Activated CD4-positive, alpha-beta memory T cell treated with anti-CD3 and anti-CD28 coated beads for 36 hours (primary cell): ENCODE data around the gene NUBP1. TPM values are rescaled to one million over a fixed set of nuclear protein-coding genes. Genes with fewer than 3 reads are reported as not detected.
A peak's percentile ranks its signal among the peaks of the same experiment; 100 is the strongest.

Source experiments
- CTCF ChIA-PET: fragments of 350-600 bp; sonication (Branson Sonifier 250); formaldehyde crosslinking; loops from one replicate; lab custom pipeline; 2021; ENCODE audit warnings: antibody characterized with exemption, inconsistent platforms; lab: Charles Lee
- POLR2A ChIA-PET: fragments of 350-600 bp; sonication (Branson Sonifier 250); formaldehyde crosslinking; loops from one replicate; lab custom pipeline; 2021; ENCODE audit warnings: antibody characterized with exemption; lab: Charles Lee
- DNase-seq: peaks from one replicate; pipeline ENCODE4 v3.0.0-alpha.2; 2020
- H3K27ac Mint-ChIP-seq: one replicate; pipeline ENCODE4 v1.8.0; 2021; ENCODE audit warnings: mixed read lengths
- H3K27me3 Mint-ChIP-seq: one replicate; pipeline ENCODE4 v1.8.0; 2021; ENCODE audit warnings: mixed read lengths
- H3K36me3 Mint-ChIP-seq: one replicate; pipeline ENCODE4 v1.8.0; 2021; ENCODE audit warnings: mixed read lengths
- H3K4me1 Mint-ChIP-seq: one replicate; pipeline ENCODE4 v1.8.0; 2021; ENCODE audit warnings: low read depth, mixed read lengths
- H3K4me3 Mint-ChIP-seq: one replicate; pipeline ENCODE4 v1.8.0; 2021; ENCODE audit warnings: mild to moderate bottlenecking, mixed read lengths
- H3K9me3 Mint-ChIP-seq: one replicate; pipeline ENCODE4 v1.8.0; 2021; ENCODE audit warnings: mixed read lengths
- intact Hi-C: fragments of 100-400 bp; cut with micrococcal nuclease; formaldehyde crosslinking; loops from one replicate; pipeline ENCODE4 v1.15.1; 2023
- total RNA-seq, 2 experiments: library from RNA; stranded (reverse); gene quantifications; one replicate each; pipeline ENCODE4 v1.2.3, GENCODE V29; 2021

NUBP1 gene
- total RNA-seq, 2 experiments from 2014 or later = 26.5 to 31.5 TPM

DNA sequence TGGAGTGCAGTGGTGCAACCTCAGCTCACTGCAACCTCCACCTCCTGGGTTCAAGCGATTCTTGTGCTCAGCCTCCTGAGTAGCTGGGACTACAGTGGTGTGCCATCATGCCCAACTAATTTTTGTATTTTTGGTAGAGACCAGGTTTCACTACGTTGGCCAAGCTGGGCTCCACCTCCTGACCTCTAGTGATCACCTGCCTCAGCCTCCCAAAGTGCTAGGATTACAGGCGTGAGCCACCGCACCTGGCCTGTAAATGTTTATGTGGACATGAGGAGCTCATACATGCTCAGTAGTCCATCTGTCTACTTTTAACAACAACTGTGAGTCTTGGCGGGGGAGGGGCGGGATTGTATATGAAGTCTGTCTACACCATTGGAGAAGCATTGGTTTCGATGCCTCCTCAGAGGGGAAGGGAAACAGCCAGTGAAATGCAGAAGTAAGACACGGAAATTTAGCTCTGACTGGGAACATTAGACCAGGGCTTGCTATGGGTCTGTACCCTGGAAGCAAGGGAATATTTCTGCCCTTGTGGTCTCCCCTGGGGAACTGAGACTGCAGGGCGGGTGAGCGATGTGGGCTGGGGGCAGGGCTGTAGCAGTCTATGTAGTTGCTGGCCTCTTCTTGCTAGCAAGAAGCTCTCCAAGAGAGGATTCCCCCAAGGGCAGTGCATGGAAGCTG lies 9.3 kb downstream of the NUBP1 start:
- Mint-ChIP-seq H3K4me3 (no peak overlapping the region), H3K36me3 (peaks cover 32% of the 10 kb centered on the region), H3K9me3 (no peaks in the 10 kb centered on the region), H3K27me3 (no peaks in the 10 kb centered on the region), H3K4me1 (peaks cover 30% of the 10 kb centered on the region), H3K27ac (no peak overlapping the region)
- CTCF ChIA-PET = interaction anchor here (0.8 to 2.4 kb wide), 2 partner anchors 9 to 166 kb away, joined by 5 to 16 read pairs; no protein-coding TSS in a partner anchor
- DNase-seq = no peak
- intact Hi-C loops = no loop called here
- POLR2A ChIA-PET = interaction anchor here (0.6 to 0.9 kb wide), 2 partner anchors 8 to 9 kb away, joined by 3 to 4 read pairs; no protein-coding TSS in a partner anchor

DNA sequence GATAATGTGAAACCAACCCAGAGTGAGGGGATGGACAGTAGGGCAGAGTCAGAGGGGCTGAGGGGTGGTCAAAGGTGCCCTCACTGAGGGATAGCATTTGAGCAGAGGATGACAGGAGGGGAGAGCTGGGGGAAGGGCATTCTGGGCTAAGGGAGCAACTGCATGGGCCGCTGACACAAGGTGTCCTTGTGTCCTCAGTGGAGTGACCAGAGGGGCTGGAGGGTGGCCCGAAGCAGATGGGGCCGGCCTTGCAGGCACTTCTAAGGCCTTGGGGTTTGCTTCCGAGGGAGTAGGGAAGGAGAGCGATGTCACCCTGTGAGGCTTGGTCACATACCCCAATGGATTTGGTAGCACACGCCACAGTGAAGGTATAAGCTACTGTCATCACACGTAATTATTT lies 10.0 kb downstream of the NUBP1 start:
- intact Hi-C loops = no loop called here
- Mint-ChIP-seq H3K4me1 (peaks cover 30% of the 10 kb centered on the region), H3K27ac (no peak overlapping the region), H3K4me3 (no peak overlapping the region), H3K36me3 (peaks cover 32% of the 10 kb centered on the region), H3K27me3 (no peaks in the 10 kb centered on the region), H3K9me3 (no peaks in the 10 kb centered on the region)
- POLR2A ChIA-PET = interaction anchor here (0.9 kb wide), 1 partner anchor 9 kb away, joined by 4 read pairs; no protein-coding TSS in a partner anchor
- CTCF ChIA-PET = interaction anchor here (0.6 to 1.4 kb wide), 3 partner anchors 44 to 166 kb away, joined by 3 to 7 read pairs (median 3); no protein-coding TSS in a partner anchor
- no peak for DNase-seq

GRCh38 chr16:10754941-10755340 lies 11.3 kb downstream of the NUBP1 start:
- Mint-ChIP-seq H3K4me3 (no peak overlapping the region), H3K27me3 (no peaks in the 10 kb centered on the region), H3K9me3 (no peaks in the 10 kb centered on the region), H3K4me1 (peaks cover 23% of the 10 kb centered on the region), H3K27ac (peak overlapping the region; percentile 51), H3K36me3 (peaks cover 35% of the 10 kb centered on the region)
- intact Hi-C loops = no loop called here
- ChIA-PET POLR2A (interaction anchor here (0.6 kb wide), 1 partner anchor 138 kb away, joined by 5 read pairs; no protein-coding TSS in a partner anchor), CTCF (interaction anchor here (1.2 to 1.6 kb wide), 3 partner anchors 114 to 240 kb away, joined by 3 to 7 read pairs (median 4); no protein-coding TSS in a partner anchor)
- DNase-seq = peak; percentile 18

DNA sequence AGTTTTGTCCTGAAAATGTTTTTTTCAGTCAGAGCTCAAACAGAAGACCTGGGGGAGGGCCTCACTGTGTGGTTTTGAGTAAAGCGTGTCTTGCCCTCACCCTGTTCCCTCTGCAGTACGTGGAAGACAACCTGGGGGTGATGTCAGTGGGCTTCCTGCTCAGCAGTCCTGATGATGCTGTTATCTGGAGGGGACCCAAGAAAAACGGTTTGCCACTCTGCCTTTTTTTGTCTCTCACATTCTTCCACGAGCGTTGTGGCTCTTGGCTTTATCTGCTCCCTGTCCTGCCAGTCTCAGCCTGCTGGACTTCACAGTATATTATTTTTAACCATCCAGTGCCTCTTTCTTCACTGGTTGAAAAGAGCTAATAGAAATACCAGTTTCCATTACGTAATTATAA lies 12.9 kb downstream of the NUBP1 start:
- H3K27me3 Mint-ChIP-seq = no peaks in the 10 kb centered on the region
- no peak for DNase-seq
- ChIA-PET POLR2A (no interaction called here), CTCF (interaction anchor here (0.6 kb wide), 1 partner anchor 20 kb away, joined by 3 read pairs; no protein-coding TSS in a partner anchor)
- H3K27ac Mint-ChIP-seq = no peak overlapping the region
- peaks cover 40% of the 10 kb centered on the region for H3K36me3 Mint-ChIP-seq
- H3K4me1 Mint-ChIP-seq = peaks cover 14% of the 10 kb centered on the region
- H3K4me3 Mint-ChIP-seq = no peak overlapping the region
- intact Hi-C loops = no loop called here
- no peaks in the 10 kb centered on the region for H3K9me3 Mint-ChIP-seq

- CTCF ChIA-PET = no interaction called here
- Mint-ChIP-seq H3K36me3 (peaks cover 53% of the 10 kb centered on the region), H3K4me1 (peaks cover 4% of the 10 kb centered on the region), H3K4me3 (no peak overlapping the region), H3K9me3 (no peaks in the 10 kb centered on the region), H3K27ac (no peak overlapping the region), H3K27me3 (no peaks in the 10 kb centered on the region)
- POLR2A ChIA-PET = interaction anchor here (0.5 kb wide), 1 partner anchor 8 kb away, joined by 3 read pairs; no protein-coding TSS in a partner anchor
- DNase-seq = no peak
- intact Hi-C loops = no loop called here
These were observed 17.2 kb downstream of the NUBP1 start for GRCh38 chr16:10760858-10761257.

- peaks cover 4% of the 10 kb centered on the region for H3K4me1 Mint-ChIP-seq
- no peaks in the 10 kb centered on the region for H3K9me3 Mint-ChIP-seq
- no peaks in the 10 kb centered on the region for H3K27me3 Mint-ChIP-seq
- POLR2A ChIA-PET = interaction anchor here (0.5 kb wide), 1 partner anchor 8 kb away, joined by 3 read pairs; no protein-coding TSS in a partner anchor
- intact Hi-C loops = no loop called here
- CTCF ChIA-PET = no interaction called here
- H3K4me3 Mint-ChIP-seq = no peak overlapping the region
- no peak overlapping the region for H3K27ac Mint-ChIP-seq
- H3K36me3 Mint-ChIP-seq = peaks cover 56% of the 10 kb centered on the region
- no peak for DNase-seq
These were observed 17.7 kb downstream of the NUBP1 start for GRCh38 chr16:10761373-10761772.

DNA sequence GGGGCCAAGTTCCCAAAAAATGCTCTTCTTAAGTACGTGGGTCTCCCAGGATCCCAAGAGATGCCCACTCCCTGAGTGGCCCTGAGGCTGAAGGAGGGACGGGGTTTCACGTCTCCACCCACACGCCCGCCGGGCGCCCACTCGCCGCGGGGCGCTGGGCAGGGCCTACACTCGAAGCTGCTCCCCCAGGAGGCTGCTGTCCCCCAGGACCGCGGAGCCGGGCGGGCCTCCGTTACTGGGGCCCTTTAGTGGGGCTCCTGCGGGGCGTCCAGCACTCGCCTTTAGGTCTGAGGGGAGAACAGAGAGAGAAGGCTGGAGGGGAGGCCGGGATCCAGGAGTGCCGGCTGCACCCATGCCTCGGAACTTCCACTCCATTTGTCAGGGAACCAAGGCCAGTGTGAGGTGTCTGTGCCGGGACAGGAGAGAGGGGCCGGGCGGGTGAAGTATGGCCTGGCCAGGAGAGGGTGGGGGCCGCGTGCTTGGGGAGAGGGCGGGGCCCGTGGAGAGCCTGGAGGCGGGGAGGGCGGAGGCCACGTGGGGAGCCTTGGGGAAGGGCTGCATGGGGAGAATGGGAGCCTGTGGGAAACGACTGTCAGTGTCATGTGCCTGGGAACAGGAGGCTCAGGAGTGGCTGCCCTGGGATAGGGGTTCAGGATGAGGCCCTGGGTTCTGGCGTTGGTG lies 18.8 kb downstream of the NUBP1 start:
- DNase-seq = no peak
- Mint-ChIP-seq H3K4me1 (peaks cover 4% of the 10 kb centered on the region), H3K27me3 (no peaks in the 10 kb centered on the region), H3K4me3 (no peak overlapping the region), H3K27ac (no peak overlapping the region), H3K36me3 (peaks cover 55% of the 10 kb centered on the region), H3K9me3 (no peaks in the 10 kb centered on the region)
- intact Hi-C loops = no loop called here
- ChIA-PET POLR2A (no interaction called here), CTCF (no interaction called here)

DNA sequence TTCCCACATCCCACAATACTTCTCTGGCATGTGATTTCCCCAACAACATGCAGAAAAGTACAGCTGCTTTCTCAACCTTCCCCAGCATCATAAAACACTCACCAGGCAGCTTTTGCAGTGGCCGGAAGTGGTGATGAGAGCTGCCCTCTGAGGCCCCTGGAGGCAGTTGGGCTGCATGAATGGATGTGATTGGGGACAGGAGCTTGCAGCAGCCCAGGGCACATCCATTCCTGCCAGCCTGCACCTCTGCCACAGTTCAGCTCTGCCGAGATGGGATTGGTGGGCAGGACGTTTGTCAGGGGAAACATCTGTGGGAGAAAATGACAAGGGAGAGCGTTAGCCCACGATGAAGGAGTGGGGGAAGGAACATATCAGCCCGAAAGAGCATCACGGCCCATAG lies 19.8 kb downstream of the NUBP1 start:
- H3K9me3 Mint-ChIP-seq = no peaks in the 10 kb centered on the region
- H3K36me3 Mint-ChIP-seq = peaks cover 49% of the 10 kb centered on the region
- H3K27ac Mint-ChIP-seq = no peak overlapping the region

GRCh38 chr16:10765772-10766171 lies 22.1 kb downstream of the NUBP1 start:
- DNase-seq = peak; percentile 25
- H3K36me3 Mint-ChIP-seq = peaks cover 33% of the 10 kb centered on the region
- no peak overlapping the region for H3K27ac Mint-ChIP-seq
- intact Hi-C loops = no loop called here
- H3K9me3 Mint-ChIP-seq = no peaks in the 10 kb centered on the region
- ChIA-PET CTCF (no interaction called here), POLR2A (no interaction called here)
- peaks cover 4% of the 10 kb centered on the region for H3K4me1 Mint-ChIP-seq
- no peak overlapping the region for H3K4me3 Mint-ChIP-seq
- no peaks in the 10 kb centered on the region for H3K27me3 Mint-ChIP-seq

More for the DNA sequence above, 19.8 kb downstream of the NUBP1 start:
- intact Hi-C loops = no loop called here
- CTCF ChIA-PET = no interaction called here
- Mint-ChIP-seq H3K4me3 (no peak overlapping the region), H3K4me1 (peaks cover 4% of the 10 kb centered on the region), H3K27me3 (no peaks in the 10 kb centered on the region)
- DNase-seq = no peak
- POLR2A ChIA-PET = no interaction called here

DNA sequence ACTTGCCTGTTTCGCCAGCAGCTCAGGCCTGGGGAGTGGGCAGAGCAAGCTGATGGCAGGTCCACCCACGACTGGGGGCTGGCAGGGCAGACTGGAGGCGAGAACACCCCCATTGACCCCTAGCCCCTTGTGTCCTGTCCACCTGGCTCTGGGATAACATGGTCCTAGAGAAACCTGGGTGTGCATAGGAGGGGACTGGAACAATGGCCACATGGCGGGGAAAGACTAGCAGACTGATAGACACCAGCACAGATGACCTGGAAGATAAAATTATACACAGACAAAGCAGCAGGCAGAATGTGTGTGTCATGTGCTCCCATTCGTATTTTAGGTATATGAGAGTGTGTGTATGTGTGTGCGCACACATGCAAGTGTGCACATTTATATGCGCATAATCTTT lies 23.5 kb downstream of the NUBP1 start:
- H3K27me3 Mint-ChIP-seq = no peaks in the 10 kb centered on the region
- intact Hi-C loops = no loop called here
- ChIA-PET POLR2A (no interaction called here), CTCF (no interaction called here)
- H3K4me3 Mint-ChIP-seq = no peak overlapping the region
- no peak overlapping the region for H3K27ac Mint-ChIP-seq
- no peaks in the 10 kb centered on the region for H3K9me3 Mint-ChIP-seq
- DNase-seq = no peak
- H3K4me1 Mint-ChIP-seq = peaks cover 6% of the 10 kb centered on the region
- H3K36me3 Mint-ChIP-seq = peaks cover 28% of the 10 kb centered on the region

DNA sequence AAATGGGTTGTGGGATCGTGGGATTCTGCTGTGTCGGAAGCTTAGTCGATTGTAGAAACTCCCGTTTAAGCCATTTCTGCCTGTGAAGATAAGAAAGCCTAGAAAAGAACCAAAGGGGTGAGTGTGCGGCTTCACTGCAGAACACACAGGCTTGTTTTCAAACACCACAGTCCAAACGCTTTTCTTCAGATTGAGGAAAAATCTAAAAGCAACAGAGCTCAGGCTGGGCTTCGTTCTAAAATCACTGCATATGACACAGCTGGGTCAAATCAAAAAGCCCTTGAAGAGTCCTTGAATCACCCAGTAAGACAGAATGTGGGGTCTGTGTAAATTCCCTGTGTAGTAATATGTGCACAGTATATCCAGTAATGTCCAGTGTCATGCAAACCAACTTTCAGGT lies 25.7 kb downstream of the NUBP1 start:
- peaks cover 10% of the 10 kb centered on the region for H3K36me3 Mint-ChIP-seq
- H3K27ac Mint-ChIP-seq = no peak overlapping the region
- ChIA-PET POLR2A (no interaction called here), CTCF (no interaction called here)
- H3K9me3 Mint-ChIP-seq = no peaks in the 10 kb centered on the region
- no peak overlapping the region for H3K4me3 Mint-ChIP-seq
- intact Hi-C loops = no loop called here
- H3K27me3 Mint-ChIP-seq = no peaks in the 10 kb centered on the region
- no peak for DNase-seq
- peaks cover 6% of the 10 kb centered on the region for H3K4me1 Mint-ChIP-seq

DNA sequence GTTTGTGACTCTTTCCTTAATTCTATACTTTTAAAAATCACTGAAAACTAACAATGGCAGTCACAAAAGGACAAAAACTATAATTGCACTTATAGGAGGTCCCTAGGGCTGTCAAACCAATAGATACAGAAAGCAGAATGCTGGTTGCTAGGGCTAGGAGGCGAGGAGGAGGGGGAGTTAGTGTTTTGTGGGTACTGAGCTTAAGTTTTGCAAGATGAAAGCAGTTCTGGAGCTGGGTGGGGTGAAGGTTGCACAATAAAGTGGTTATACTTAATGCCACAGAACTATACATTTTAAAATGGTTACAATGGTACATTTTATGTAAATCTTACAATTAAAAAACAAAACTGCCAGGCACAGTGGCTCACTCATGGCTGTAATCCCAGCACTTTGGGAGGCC lies 27.3 kb downstream of the NUBP1 start:
- POLR2A ChIA-PET = no interaction called here
- DNase-seq = no peak
- Mint-ChIP-seq H3K27me3 (no peaks in the 10 kb centered on the region), H3K4me1 (peaks cover 6% of the 10 kb centered on the region), H3K36me3 (peaks cover 5% of the 10 kb centered on the region), H3K27ac (no peak overlapping the region), H3K4me3 (no peak overlapping the region), H3K9me3 (no peaks in the 10 kb centered on the region)
- intact Hi-C loops = no loop called here
- CTCF ChIA-PET = no interaction called here
